HG02678 (cell line): ENCODE data around the gene NIPAL1.
"Not testable (repeated sequence)": the region's sequence is repeated elsewhere in the genome, so short reads cannot be mapped to it uniquely, and the experiment has no call there.

Source experiments
- ATAC-seq: cut with Tn5 transposase; IDR thresholded peaks from one replicate; pipeline ENCODE4 v1.9.1; 2021; ENCODE audit warnings: mild to moderate bottlenecking, moderate library complexity; ENCODE audit not compliant: unreplicated experiment

The NIPAL1 gene

GRCh38 chr4:48016141-48017107, at the start of gene NIPAL1, which contains the start of gene CNGA1:
NIPAL1 (plus strand) TSS chr4:48016772; CDS start chr4:48016840, 68 bp downstream.
CNGA1 (minus strand) TSS chr4:48016681; CDS start chr4:47952689, 63,992 bp downstream.
- ATAC-seq = peak; percentile 90

- no peak for ATAC-seq
Observed at GRCh38 chr4:47968847-47969246, 47.7 kb upstream of the NIPAL1 start.

GRCh38 chr4:47972181-47972580, 44.4 kb upstream of the NIPAL1 start:
- ATAC-seq = peak; percentile 72

GRCh38 chr4:47972721-47973120, 43.9 kb upstream of the NIPAL1 start:
- no peak for ATAC-seq

- ATAC-seq = no peak
Observed at GRCh38 chr4:47974566-47974965, 42.0 kb upstream of the NIPAL1 start.

- ATAC-seq = no peak
Observed at GRCh38 chr4:47990145-47990544, 26.4 kb upstream of the NIPAL1 start.

- not testable (repeated sequence) for ATAC-seq
Observed at GRCh38 chr4:47992475-47992874, 24.1 kb upstream of the NIPAL1 start.

- ATAC-seq = no peak
Observed at GRCh38 chr4:47996021-47996420, 20.6 kb upstream of the NIPAL1 start.

GRCh38 chr4:48002267-48002666, 14.3 kb upstream of the NIPAL1 start:
- no peak for ATAC-seq

GRCh38 chr4:48003568-48003967, 13.0 kb upstream of the NIPAL1 start:
- ATAC-seq = not testable (repeated sequence)

GRCh38 chr4:48005781-48006180, 10.8 kb upstream of the NIPAL1 start:
- ATAC-seq = no peak

GRCh38 chr4:48008021-48008596, 8.5 kb upstream of the NIPAL1 start:
- ATAC-seq = no peak

GRCh38 chr4:48010906-48011305, 5.7 kb upstream of the NIPAL1 start:
- ATAC-seq = not testable (repeated sequence)

GRCh38 chr4:48011722-48012121, 4.8 kb upstream of the NIPAL1 start:
- no peak for ATAC-seq

GRCh38 chr4:48012824-48013223, 3.7 kb upstream of the NIPAL1 start:
- no peak for ATAC-seq

- no peak for ATAC-seq
Observed at GRCh38 chr4:48015216-48015615, 1.4 kb upstream of the NIPAL1 start.

- ATAC-seq = no peak
Observed at GRCh38 chr4:48015678-48016077, 894 bp upstream of the NIPAL1 start.

- ATAC-seq = no peak
Observed at GRCh38 chr4:48017108-48017571, 568 bp downstream of the NIPAL1 start.

- no peak for ATAC-seq
Observed at GRCh38 chr4:48018112-48018511, 1.5 kb downstream of the NIPAL1 start.

GRCh38 chr4:48021100-48021499, 4.5 kb downstream of the NIPAL1 start:
- no peak for ATAC-seq

GRCh38 chr4:48022192-48022799, 5.7 kb downstream of the NIPAL1 start:
- no peak for ATAC-seq
